HepG2 (cell line): ENCODE results near the gene ZFP36L2. TPM values are rescaled to one million over a fixed set of nuclear protein-coding genes. Genes with fewer than 3 reads are reported as not detected.

Experiments
- AFF4 ChIP-seq: sonication (generic); formaldehyde crosslinking; IDR thresholded peaks from 2 replicates; pipeline ENCODE4 v1.4.0; 2020; ENCODE audit warnings: missing genetic modification reagents
- ASH2L ChIP-seq: fragments of 300-600, 200-600 bp; sonication (generic); IDR thresholded peaks from 2 replicates; pipeline ENCODE4 v1.7.0; 2017; ENCODE audit warnings: low read depth, mild to moderate bottlenecking, moderate library complexity, mixed read lengths, low read length; ENCODE audit not compliant: insufficient read length
- ATF1 ChIP-seq: IDR thresholded peaks from 2 replicates; pipeline ENCODE4 v1.6.1; 2016; ENCODE audit warnings: mild to moderate bottlenecking, control low read depth
- BCL6 ChIP-seq: IDR thresholded peaks from 2 replicates; pipeline ENCODE4 v1.6.1; 2016; ENCODE audit warnings: missing genetic modification reagents, missing compliant biosample characterization
- BRD4 ChIP-seq: sonication (generic); formaldehyde crosslinking; IDR thresholded peaks from 2 replicates; pipeline ENCODE4 v1.4.0; 2020; ENCODE audit warnings: missing genetic modification reagents
- JARID2 ChIP-seq: sonication (generic); formaldehyde crosslinking; IDR thresholded peaks from 2 replicates; pipeline ENCODE4 v1.8.1; 2023; ENCODE audit warnings: missing genetic modification reagents, inconsistent platforms; ENCODE audit not compliant: insufficient replicate concordance
- KDM5B ChIP-seq: sonication (generic); formaldehyde crosslinking; IDR thresholded peaks from 2 replicates; pipeline ENCODE4 v1.4.0; 2020; ENCODE audit warnings: missing genetic modification reagents, mild to moderate bottlenecking, borderline replicate concordance
- LRRFIP1 ChIP-seq: sonication (generic); formaldehyde crosslinking; conservative IDR thresholded peaks from 2 replicates; pipeline ENCODE4 v1.4.0; 2020; ENCODE audit warnings: missing genetic modification reagents
- MAF1 ChIP-seq: sonication (generic); formaldehyde crosslinking; IDR thresholded peaks from 2 replicates; pipeline ENCODE4 v1.5.0; 2020; ENCODE audit warnings: missing genetic modification reagents, borderline replicate concordance
- MLLT10 ChIP-seq: sonication (generic); formaldehyde crosslinking; IDR thresholded peaks from 2 replicates; pipeline ENCODE4 v1.4.0; 2020; ENCODE audit warnings: missing genetic modification reagents
- MNT ChIP-seq: fragments of 450-650 bp; IDR thresholded peaks from 2 replicates; pipeline ENCODE4 v1.6.1; 2016
- SKI ChIP-seq: fragments of 450-650 bp; IDR thresholded peaks from one replicate; pipeline ENCODE4 v1.6.1; 2018; ENCODE audit warnings: mild to moderate bottlenecking; ENCODE audit not compliant: partially characterized antibody
- SMAD3 ChIP-seq: sonication (generic); formaldehyde crosslinking; IDR thresholded peaks from 2 replicates; pipeline ENCODE4 v1.4.0; 2020; ENCODE audit warnings: missing genetic modification reagents
- ZKSCAN5 ChIP-seq: sonication (generic); formaldehyde crosslinking; IDR thresholded peaks from 2 replicates; pipeline ENCODE4 v1.5.1; 2020; ENCODE audit warnings: mild to moderate bottlenecking, missing genetic modification reagents
- ZNF33B ChIP-seq: sonication (generic); formaldehyde crosslinking; IDR thresholded peaks from 2 replicates; pipeline ENCODE4 v1.5.1; 2020; ENCODE audit warnings: mild to moderate bottlenecking, missing genetic modification reagents
- ZNF44 ChIP-seq: sonication (generic); formaldehyde crosslinking; IDR thresholded peaks from 2 replicates; pipeline ENCODE4 v1.5.1; 2020; ENCODE audit warnings: mild to moderate bottlenecking, missing genetic modification reagents
- ZNF451 ChIP-seq: sonication (generic); formaldehyde crosslinking; IDR thresholded peaks from 2 replicates; pipeline ENCODE4 v1.5.0; 2020; ENCODE audit warnings: mild to moderate bottlenecking, missing genetic modification reagents
- ZNF790 ChIP-seq: sonication (generic); formaldehyde crosslinking; IDR thresholded peaks from 2 replicates; pipeline ENCODE4 v1.8.0; 2022; ENCODE audit warnings: missing genetic modification reagents, mild to moderate bottlenecking, borderline replicate concordance
- polyA plus RNA-seq, 8 experiments: library from polyadenylated mRNA; depleted of rRNA in 3 of 8; stranded (reverse) in 7 of 8; unstranded in 1 of 8; fragments of >200 nt; fragmentation: Illumina TruSeq in 4 of 8; extraction: Trizol in 4 of 8; gene quantifications; 2 replicates each; pipeline versions ENCODE4 v1.2.1 to v1.2.3, GENCODE V29; 2011 to 2016; ENCODE audit warnings: low read depth in 4 of 8, missing spikeins in 1 of 8, mixed read lengths in 1 of 8; ENCODE audit not compliant: insufficient read depth in 1 of 8
- total RNA-seq, 5 experiments: library from RNA; depleted of rRNA; stranded (reverse); fragments of >200 nt; fragmentation: Illumina TruSeq; extraction: Trizol; gene quantifications; 2 replicates each; pipeline ENCODE4 v1.2.3, GENCODE V29; 2016; ENCODE audit warnings: low read depth in 1 of 5
- TF ChIP-seq, protein P1 (sequence below): sonication (generic); formaldehyde crosslinking; IDR thresholded peaks from 2 replicates; pipeline ENCODE4 v1.8.0; 2022; ENCODE audit warnings: missing genetic modification reagents, low read depth, mild to moderate bottlenecking, borderline replicate concordance
- TF ChIP-seq, protein P2 (sequence below): sonication (generic); formaldehyde crosslinking; IDR thresholded peaks from 2 replicates; pipeline ENCODE4 v1.4.0; 2020; ENCODE audit warnings: missing genetic modification reagents
- TF ChIP-seq, protein P3 (sequence below): sonication (generic); formaldehyde crosslinking; IDR thresholded peaks from 2 replicates; pipeline ENCODE4 v1.8.0; 2023; ENCODE audit warnings: mild to moderate bottlenecking, missing genetic modification reagents

Gene ZFP36L2
- total and polyA plus RNA-seq, 2 of the 13 experiments (the other 11 are each of a cell fraction or from before 2014, with no cell fraction given): 11.2 to 21.8 TPM

- no peak for TF ChIP-seq MNT
- no peak for TF ChIP-seq LRRFIP1 (CRISPR knock-in tag)
- TF ChIP-seq, protein P1, sequence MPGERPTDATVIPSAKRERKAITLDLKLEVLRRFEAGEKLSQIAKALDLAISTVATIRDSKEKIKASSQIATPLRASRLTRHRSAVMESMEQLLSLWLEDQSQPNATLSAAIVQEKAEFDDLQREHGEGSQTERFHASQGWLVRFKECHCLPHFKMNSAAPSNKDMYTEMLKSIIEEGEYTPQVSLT (CRISPR knock-in tag): no peak
- TF ChIP-seq KDM5B (CRISPR knock-in tag): no peak
- no peak for TF ChIP-seq ZNF451 (CRISPR knock-in tag)
- TF ChIP-seq BCL6 (CRISPR knock-in tag): peak; percentile 94
- no peak for TF ChIP-seq BRD4 (CRISPR knock-in tag)
- TF ChIP-seq, protein P2, sequence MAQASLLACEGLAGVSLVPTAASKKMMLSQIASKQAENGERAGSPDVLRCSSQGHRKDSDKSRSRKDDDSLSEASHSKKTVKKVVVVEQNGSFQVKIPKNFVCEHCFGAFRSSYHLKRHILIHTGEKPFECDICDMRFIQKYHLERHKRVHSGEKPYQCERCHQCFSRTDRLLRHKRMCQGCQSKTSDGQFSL (CRISPR knock-in tag): no peak
- no peak for TF ChIP-seq MAF1 (CRISPR knock-in tag)
- no peak for TF ChIP-seq ZNF44
- TF ChIP-seq, protein P3, sequence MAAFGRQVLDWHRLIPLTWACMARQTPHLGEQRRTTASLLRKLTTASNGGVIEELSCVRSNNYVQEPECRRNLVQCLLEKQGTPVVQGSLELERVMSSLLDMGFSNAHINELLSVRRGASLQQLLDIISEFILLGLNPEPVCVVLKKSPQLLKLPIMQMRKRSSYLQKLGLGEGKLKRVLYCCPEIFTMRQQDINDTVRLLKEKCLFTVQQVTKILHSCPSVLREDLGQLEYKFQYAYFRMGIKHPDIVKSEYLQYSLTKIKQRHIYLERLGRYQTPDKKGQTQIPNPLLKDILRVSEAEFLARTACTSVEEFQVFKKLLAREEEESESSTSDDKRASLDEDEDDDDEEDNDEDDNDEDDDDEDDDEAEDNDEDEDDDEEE (CRISPR knock-in tag): no peak
- peak; percentile 32; the same call in 1 of the 2 replicates for TF ChIP-seq SMAD3 (CRISPR knock-in tag)
- TF ChIP-seq ZNF33B: no peak
- TF ChIP-seq JARID2 (CRISPR knock-in tag): no peak
- no peak for TF ChIP-seq ATF1 (CRISPR knock-in tag)
- peak; percentile 46 for TF ChIP-seq ASH2L
- peak; percentile 92 for TF ChIP-seq SKI
- no peak for TF ChIP-seq ZKSCAN5 (CRISPR knock-in tag)
- TF ChIP-seq ZNF790 (CRISPR knock-in tag): peak; percentile 33; the same call in 1 of the 2 replicates
- TF ChIP-seq AFF4 (CRISPR knock-in tag): no peak
- no peak for TF ChIP-seq MLLT10
Measured at GRCh38 chr2:43258547-43259156, 32.2 kb upstream of the ZFP36L2 start (continued).
